H9 (cell line): ENCODE data around the gene SIL1. TPM values are rescaled to one million over a fixed set of nuclear protein-coding genes. Genes with fewer than 3 reads are reported as not detected.

Experiments used
- DNase-seq: peaks from one replicate; pipeline ENCODE4 v3.0.0-alpha.2; 2017
- H2AFZ ChIP-seq: one replicate; pipeline ENCODE4 v1.6.1; 2013; ENCODE audit warnings: mild to moderate bottlenecking, low read length, control low read depth, moderate library complexity
- H2AK5ac ChIP-seq: 2 replicates; pipeline ENCODE4 v1.6.1; 2013; ENCODE audit warnings: low read length, control low read depth, mixed read lengths; ENCODE audit not compliant: insufficient read length
- H2BK120ac ChIP-seq: one replicate; pipeline ENCODE4 v1.6.1; 2013; ENCODE audit warnings: low read depth, mild to moderate bottlenecking, low read length, control low read depth, inconsistent platforms; ENCODE audit not compliant: poor library complexity, severe bottlenecking
- H2BK12ac ChIP-seq: 2 replicates; pipeline ENCODE4 v1.6.1; 2013; ENCODE audit warnings: low read length, control low read depth, mixed read lengths, low read depth; ENCODE audit not compliant: insufficient read length
- H2BK15ac ChIP-seq: 2 replicates; pipeline ENCODE4 v1.6.1; 2013; ENCODE audit warnings: low read depth, low read length, control low read depth
- H2BK20ac ChIP-seq: one replicate; pipeline ENCODE4 v1.6.1; 2013; ENCODE audit warnings: low read depth, mild to moderate bottlenecking, low read length, control low read depth, inconsistent platforms; ENCODE audit not compliant: poor library complexity, severe bottlenecking
- H2BK5ac ChIP-seq: 2 replicates; pipeline ENCODE4 v1.6.1; 2013; ENCODE audit warnings: low read length, control low read depth, mixed read lengths; ENCODE audit not compliant: insufficient read length
- H3K14ac ChIP-seq: 2 replicates; pipeline ENCODE4 v1.6.1; 2013; ENCODE audit warnings: low read length, control low read depth; ENCODE audit not compliant: insufficient read depth
- H3K18ac ChIP-seq: 2 replicates; pipeline ENCODE4 v1.6.1; 2013; ENCODE audit warnings: low read depth, mild to moderate bottlenecking, mixed read lengths, low read length, control low read depth; ENCODE audit not compliant: insufficient read length
- H3K23ac ChIP-seq: 2 replicates; pipeline ENCODE4 v1.6.1; 2013; ENCODE audit warnings: low read length, control low read depth, mixed read lengths, low read depth; ENCODE audit not compliant: insufficient read length
- H3K23me2 ChIP-seq: 2 replicates; pipeline ENCODE4 v1.6.1; 2013; ENCODE audit warnings: low read depth, mild to moderate bottlenecking, mixed read lengths, low read length, control low read depth; ENCODE audit not compliant: insufficient read length, poor library complexity, severe bottlenecking
- H3K27ac ChIP-seq: 2 replicates; pipeline ENCODE4 v1.5.1; 2013; ENCODE audit warnings: low read length, control low read depth, mixed read lengths, low read depth; ENCODE audit not compliant: insufficient read length
- H3K27me3 ChIP-seq: 2 replicates; pipeline ENCODE4 v1.6.1; 2013; ENCODE audit warnings: low read length, control low read depth, inconsistent platforms; ENCODE audit not compliant: insufficient read depth
- H3K4ac ChIP-seq: 2 replicates; pipeline ENCODE4 v1.6.1; 2013; ENCODE audit warnings: low read depth, mild to moderate bottlenecking, control low read depth, inconsistent platforms, low read length, moderate library complexity
- H3K4me1 ChIP-seq: 2 replicates; pipeline ENCODE4 v1.6.1; 2013; ENCODE audit warnings: low read length, control low read depth, inconsistent platforms; ENCODE audit not compliant: insufficient read depth
- H3K4me2 ChIP-seq: 2 replicates; pipeline ENCODE4 v1.6.1; 2013; ENCODE audit warnings: low read length, control low read depth, mixed read lengths; ENCODE audit not compliant: insufficient read length, insufficient read depth
- H3K56ac ChIP-seq: 2 replicates; pipeline ENCODE4 v1.6.1; 2013; ENCODE audit warnings: low read depth, mild to moderate bottlenecking, mixed read lengths, low read length, control low read depth; ENCODE audit not compliant: insufficient read length
- H3K79me1 ChIP-seq: 2 replicates; pipeline ENCODE4 v1.6.1; 2013; ENCODE audit warnings: low read depth, mild to moderate bottlenecking, moderate library complexity, low read length, control low read depth, inconsistent platforms; ENCODE audit not compliant: insufficient read depth, poor library complexity, severe bottlenecking
- H3K79me2 ChIP-seq: 2 replicates; pipeline ENCODE4 v1.6.1; 2013; ENCODE audit warnings: low read length, control low read depth, inconsistent platforms; ENCODE audit not compliant: insufficient read depth
- H3K9ac ChIP-seq: 2 replicates; pipeline ENCODE4 v1.6.1; 2013; ENCODE audit warnings: low read length, control low read depth, mixed read lengths; ENCODE audit not compliant: insufficient read length; ENCODE audit errors: extremely low read depth
- H3K9me3 ChIP-seq: one replicate; pipeline ENCODE4 v1.6.1; 2013; ENCODE audit warnings: low read depth, low read length, inconsistent platforms; ENCODE audit not compliant: control insufficient read depth
- H3T11ph ChIP-seq: one replicate; pipeline ENCODE4 v1.6.1; 2013; ENCODE audit warnings: mild to moderate bottlenecking, low read length, control low read depth, inconsistent platforms
- H4K20me1 ChIP-seq: one replicate; pipeline ENCODE4 v1.6.1; 2013; ENCODE audit not compliant: control insufficient read depth, insufficient read length, insufficient read depth
- H4K5ac ChIP-seq: 2 replicates; pipeline ENCODE4 v1.6.1; 2013; ENCODE audit warnings: low read depth, mild to moderate bottlenecking, mixed read lengths, low read length, control low read depth; ENCODE audit not compliant: insufficient read length
- H4K8ac ChIP-seq: replicated peaks from 2 replicates; pipeline ENCODE4 v1.6.1; 2013; ENCODE audit warnings: low read length, control low read depth, mixed read lengths, low read depth; ENCODE audit not compliant: insufficient read length
- H4K91ac ChIP-seq: 2 replicates; pipeline ENCODE4 v1.6.1; 2013; ENCODE audit warnings: low read depth, mild to moderate bottlenecking, moderate library complexity, mixed read lengths, low read length, control low read depth; ENCODE audit not compliant: insufficient read length
- H3K27ac Mint-ChIP-seq, 3 experiments: 2 replicates in 2 of 3; 3 replicates in 1 of 3; pipeline ENCODE4 v1.8.0; 2020 to 2021; ENCODE audit warnings: mixed read lengths in 3 of 3, mild to moderate bottlenecking in 1 of 3, moderate library complexity in 1 of 3
- H3K27me3 Mint-ChIP-seq: 2 replicates; pipeline ENCODE4 v1.8.0; 2021; ENCODE audit warnings: low read depth, mild to moderate bottlenecking, moderate library complexity, mixed read lengths
- H3K36me3 Mint-ChIP-seq, 3 experiments: 2 replicates in 2 of 3; 3 replicates in 1 of 3; pipeline ENCODE4 v1.8.0; 2020 to 2021; ENCODE audit warnings: low read depth in 3 of 3, mixed read lengths in 3 of 3; ENCODE audit not compliant: insufficient read depth in 1 of 3
- H3K4me1 Mint-ChIP-seq, 2 experiments: 2 replicates each; pipeline ENCODE4 v1.8.0; 2020; ENCODE audit warnings: mixed read lengths in 2 of 2
- H3K4me3 Mint-ChIP-seq, 2 experiments: 2 replicates in 1 of 2; 3 replicates in 1 of 2; pipeline ENCODE4 v1.8.0; 2020 to 2021; ENCODE audit warnings: mild to moderate bottlenecking in 2 of 2, mixed read lengths in 2 of 2, moderate library complexity in 1 of 2
- H3K9me3 Mint-ChIP-seq, 2 experiments: 2 replicates in 1 of 2; 3 replicates in 1 of 2; pipeline ENCODE4 v1.8.0; 2020; ENCODE audit warnings: mild to moderate bottlenecking in 2 of 2, mixed read lengths in 2 of 2, moderate library complexity in 1 of 2
- CTCF ChIP-seq: fragments of 200-600 bp; sonication (generic); conservative IDR thresholded peaks from 3 replicates; pipeline ENCODE4 v1.8.0; 2021; ENCODE audit warnings: antibody characterized with exemption, mild to moderate bottlenecking
- WGBS: extraction: QIAGEN DNeasy Blood & Tissue Kit; methylation state at CpG from one replicate; pipeline ENCODE4 v1.1.7; 2013; ENCODE audit warnings: missing lambda C conversion rate, low lambda C conversion rate, mixed read lengths; ENCODE audit not compliant: insufficient read length; ENCODE audit errors: extremely low coverage; 5-methylcytosine and 5-hydroxymethylcytosine counted together
- total RNA-seq: library from RNA; stranded (reverse); gene quantifications from 2 replicates; pipeline ENCODE4 v1.2.1, GENCODE V29; 2021

SIL1 gene
- total RNA-seq, 1 experiment from 2014 or later = 10.6 TPM

DNA sequence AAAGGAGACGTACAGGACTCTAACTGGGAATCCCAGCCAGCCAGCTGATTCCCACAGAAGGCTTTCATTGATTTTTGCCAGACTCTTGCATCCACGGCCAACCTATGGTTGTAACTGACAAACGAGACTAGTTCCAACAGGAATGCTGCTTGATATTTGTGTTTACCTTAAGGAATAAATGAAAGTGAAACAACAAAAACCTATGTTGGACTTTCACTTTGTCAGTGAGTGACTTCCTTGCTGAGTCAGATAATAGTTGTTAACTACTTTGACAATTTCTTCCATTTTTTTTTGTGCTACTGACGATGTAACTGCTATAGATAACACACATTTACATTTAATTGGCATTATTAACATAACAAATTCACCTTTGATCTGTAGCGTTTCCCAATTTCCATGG lies 259.6 kb downstream of the SIL1 start:
- no peaks in the 10 kb centered on the region for H3K9me3 Mint-ChIP-seq
- no peak overlapping the region; a peak in 1 of 5 replicates for H3K4me3 Mint-ChIP-seq
- H3K23ac ChIP-seq = no peak overlapping the region

More for the DNA sequence above, 259.6 kb downstream of the SIL1 start:
- Histone ChIP-seq H2AFZ (no peak overlapping the region), H3K27ac (no peak overlapping the region), H2BK120ac (no peak overlapping the region), H4K91ac (no peak overlapping the region), H3K4me1 (no peaks in the 10 kb centered on the region; the same call in 1 of the 2 replicates), H3K56ac (no peak overlapping the region), H4K5ac (no peak overlapping the region), H3K9me3 (no peaks in the 10 kb centered on the region), H3K18ac (no peak overlapping the region), H3K23me2 (no peaks in the 10 kb centered on the region), H3T11ph (no peak overlapping the region), H3K14ac (no peak overlapping the region), H3K79me2 (no peaks in the 10 kb centered on the region), H2BK20ac (no peak overlapping the region), H4K8ac (no peak overlapping the region), H3K9ac (no peak overlapping the region), H3K4ac (no peak overlapping the region), H2AK5ac (no peak overlapping the region), H3K79me1 (no peaks in the 10 kb centered on the region), H2BK5ac (no peak overlapping the region), H2BK12ac (no peak overlapping the region), H4K20me1 (no peaks in the 10 kb centered on the region), H3K4me2 (no peak overlapping the region), H2BK15ac (no peak overlapping the region), H3K27me3 (no peaks in the 10 kb centered on the region)
- Mint-ChIP-seq H3K27ac (no peak overlapping the region; a peak in 1 of 7 replicates), H3K4me1 (peaks cover 35 to 41% of the 10 kb centered on the region in 2 experiments), H3K36me3 (peaks cover 14 to 28% (median 16%) of the 10 kb centered on the region in 3 experiments; a peak in 6 of 7 replicates), H3K27me3 (peaks cover 2% of the 10 kb centered on the region; the same call in 1 of the 2 replicates)
- WGBS = no CpG with 5 or more reads among the region's 5 CpGs
- no peak for DNase-seq
- TF ChIP-seq CTCF = no peak
